ENCODE data around the gene ZNF532.

Gene ZNF532

GRCh38 chr18:58871514-58872420, 7.1 kb downstream of the ZNF532 start:
- DNase-seq = no peak

GRCh38 chr18:58878640-58879039, 14.0 kb downstream of the ZNF532 start:
- DNase-seq = no peak

- DNase-seq = no peak
Measured at GRCh38 chr18:58881477-58881876, 16.8 kb downstream of the ZNF532 start.

GRCh38 chr18:58882044-58882443, 17.4 kb downstream of the ZNF532 start:
- DNase-seq = no peak

GRCh38 chr18:58882686-58883085, 18.0 kb downstream of the ZNF532 start:
- DNase-seq = no peak

- no peak for DNase-seq
Measured at GRCh38 chr18:58884680-58885079, 20.0 kb downstream of the ZNF532 start.

GRCh38 chr18:58886431-58886830, 21.8 kb downstream of the ZNF532 start:
- DNase-seq = no peak

GRCh38 chr18:58886864-58887612, 22.4 kb downstream of the ZNF532 start:
- no peak for DNase-seq

GRCh38 chr18:58887613-58887963, 22.9 kb downstream of the ZNF532 start:
- DNase-seq = peak; percentile 85

- DNase-seq = peak; percentile 23
Measured at GRCh38 chr18:58891776-58892175, 27.1 kb downstream of the ZNF532 start.

- DNase-seq = no peak
Measured at GRCh38 chr18:58892488-58892887, 27.8 kb downstream of the ZNF532 start.

- DNase-seq = no peak
Measured at GRCh38 chr18:58893388-58894099, 28.9 kb downstream of the ZNF532 start.

GRCh38 chr18:58894930-58895329, 30.3 kb downstream of the ZNF532 start:
- no peak for DNase-seq

GRCh38 chr18:58895385-58895784, 30.7 kb downstream of the ZNF532 start:
- DNase-seq = no peak

GRCh38 chr18:58896268-58896667, 31.6 kb downstream of the ZNF532 start:
- DNase-seq = no peak

GRCh38 chr18:58896734-58897508, 32.2 kb downstream of the ZNF532 start:
- DNase-seq = no peak

- DNase-seq = no peak
Measured at GRCh38 chr18:58898010-58898799, 33.5 kb downstream of the ZNF532 start.

- DNase-seq = no peak
Measured at GRCh38 chr18:58900015-58900649, 35.5 kb downstream of the ZNF532 start.

GRCh38 chr18:58901143-58901542, 36.5 kb downstream of the ZNF532 start:
- no peak for DNase-seq

- no peak for DNase-seq
Measured at GRCh38 chr18:58901783-58902182, 37.1 kb downstream of the ZNF532 start.

- peak; percentile 23 for DNase-seq
Measured at GRCh38 chr18:58902961-58903360, 38.3 kb downstream of the ZNF532 start.
